DOHH2 (cell line): Measurements from ENCODE around the gene SPACA7.

ENCODE experiments used
- H3F3A ChIP-seq: fragments of 200-600 bp; sonication (generic), shearing (Covaris generic); 2 replicates; pipeline ENCODE4 v1.6.0; 2016; ENCODE audit warnings: antibody characterized with exemption, mild to moderate bottlenecking; ENCODE audit not compliant: control insufficient read depth, insufficient read depth
- H3K27ac ChIP-seq: fragments of 200-600 bp; sonication (generic); 2 replicates; pipeline ENCODE4 v1.5.1; 2014; ENCODE audit warnings: low read depth, mild to moderate bottlenecking, low read length, moderate library complexity
- H3K27me3 ChIP-seq: fragments of 200-600 bp; sonication (generic); 2 replicates; pipeline ENCODE4 v1.6.1; 2014; ENCODE audit warnings: mild to moderate bottlenecking, low read length, mixed read lengths; ENCODE audit not compliant: control insufficient read depth
- H3K36me3 ChIP-seq: fragments of 200-600 bp; sonication (generic); 2 replicates; pipeline ENCODE4 v1.6.1; 2014; ENCODE audit warnings: mild to moderate bottlenecking, low read length, moderate library complexity, mixed read lengths; ENCODE audit not compliant: control insufficient read depth
- H3K4me1 ChIP-seq: fragments of 200-600 bp; sonication (generic); 2 replicates; pipeline ENCODE4 v1.6.1; 2014; ENCODE audit warnings: mild to moderate bottlenecking, low read length, mixed read lengths; ENCODE audit not compliant: control insufficient read depth
- H3K4me2 ChIP-seq: fragments of 200-600 bp; sonication (generic); 2 replicates; pipeline ENCODE4 v1.6.0; 2014; ENCODE audit warnings: mild to moderate bottlenecking, low read length, moderate library complexity
- H3K4me3 ChIP-seq: fragments of 200-600 bp; sonication (generic); 2 replicates; pipeline ENCODE4 v1.5.1; 2014; ENCODE audit warnings: mild to moderate bottlenecking, low read length, mixed read lengths
- H3K79me2 ChIP-seq: fragments of 200-600 bp; sonication (generic); 2 replicates; pipeline ENCODE4 v1.6.1; 2014; ENCODE audit warnings: mild to moderate bottlenecking, low read length, mixed read lengths; ENCODE audit not compliant: control insufficient read depth
- H3K9me2 ChIP-seq: fragments of 200-600 bp; sonication (generic); replicated peaks from 2 replicates; pipeline ENCODE4 v1.6.1; 2014; ENCODE audit warnings: mild to moderate bottlenecking, low read length, mixed read lengths; ENCODE audit not compliant: control insufficient read depth
- H3K9me3 ChIP-seq: fragments of 200-600 bp; sonication (generic); 2 replicates; pipeline ENCODE4 v1.6.1; 2014; ENCODE audit warnings: antibody characterized with exemption, low read length, mixed read lengths; ENCODE audit not compliant: control insufficient read depth, insufficient read depth
- H4K20me1 ChIP-seq: fragments of 200-600 bp; sonication (generic); 2 replicates; pipeline ENCODE4 v1.6.0; 2014; ENCODE audit warnings: low read depth, mild to moderate bottlenecking, antibody characterized with exemption, low read length, moderate library complexity; ENCODE audit not compliant: control insufficient read depth, insufficient read depth
- CTCF ChIP-seq: fragments of 200-600 bp; sonication (generic); IDR thresholded peaks from one replicate; pipeline ENCODE4 v1.5.1; 2014; ENCODE audit warnings: antibody characterized with exemption, mild to moderate bottlenecking, low read depth, low read length; ENCODE audit not compliant: poor library complexity, severe bottlenecking
- EZH2phosphoT487 ChIP-seq: fragments of 200-600 bp; sonication (generic); IDR thresholded peaks from 2 replicates; pipeline ENCODE4 v1.6.1; 2017; ENCODE audit warnings: borderline replicate concordance, mild to moderate bottlenecking, antibody characterized with exemption, low read length, moderate library complexity, mixed read lengths

SPACA7 gene

GRCh38 chr13:112347986-112348385 is 28.2 kb upstream of the SPACA7 start:
- H3K27ac ChIP-seq = no peak overlapping the region
- no peak overlapping the region for H3K4me2 ChIP-seq
- no peaks in the 10 kb centered on the region for H3K4me1 ChIP-seq
- no peak overlapping the region for H3K4me3 ChIP-seq
- no peaks in the 10 kb centered on the region for H4K20me1 ChIP-seq
- no peak for TF ChIP-seq CTCF
- TF ChIP-seq EZH2phosphoT487 = no peak
- H3K36me3 ChIP-seq = no peaks in the 10 kb centered on the region
- H3K27me3 ChIP-seq = no peaks in the 10 kb centered on the region
- no peaks in the 10 kb centered on the region for H3F3A ChIP-seq
- H3K9me2 ChIP-seq = no peaks in the 10 kb centered on the region
- H3K79me2 ChIP-seq = no peaks in the 10 kb centered on the region
- H3K9me3 ChIP-seq = no peaks in the 10 kb centered on the region

GRCh38 chr13:112348642-112349345 is 27.4 kb upstream of the SPACA7 start:
- H3K27me3 ChIP-seq = no peaks in the 10 kb centered on the region
- no peaks in the 10 kb centered on the region for H3K9me3 ChIP-seq
- H3K4me3 ChIP-seq = no peak overlapping the region
- H3K4me2 ChIP-seq = no peak overlapping the region
- H3K9me2 ChIP-seq = no peaks in the 10 kb centered on the region
- H3K4me1 ChIP-seq = no peaks in the 10 kb centered on the region
- no peaks in the 10 kb centered on the region for H3K36me3 ChIP-seq
- no peak overlapping the region for H3K27ac ChIP-seq
- no peaks in the 10 kb centered on the region for H4K20me1 ChIP-seq
- no peaks in the 10 kb centered on the region for H3F3A ChIP-seq
- H3K79me2 ChIP-seq = no peaks in the 10 kb centered on the region
- TF ChIP-seq CTCF (no peak), EZH2phosphoT487 (no peak)

GRCh38 chr13:112349681-112350080 is 26.5 kb upstream of the SPACA7 start:
- H3K27me3 ChIP-seq = no peaks in the 10 kb centered on the region
- TF ChIP-seq EZH2phosphoT487 (no peak), CTCF (no peak)
- no peaks in the 10 kb centered on the region for H3F3A ChIP-seq
- H3K4me1 ChIP-seq = no peaks in the 10 kb centered on the region
- no peaks in the 10 kb centered on the region for H4K20me1 ChIP-seq
- no peaks in the 10 kb centered on the region for H3K9me3 ChIP-seq
- no peak overlapping the region for H3K4me3 ChIP-seq
- no peaks in the 10 kb centered on the region for H3K79me2 ChIP-seq
- no peak overlapping the region for H3K27ac ChIP-seq
- no peak overlapping the region for H3K4me2 ChIP-seq
- H3K36me3 ChIP-seq = no peaks in the 10 kb centered on the region
- no peaks in the 10 kb centered on the region for H3K9me2 ChIP-seq
